ENCODE results near the gene ZFP82. TPM values are rescaled to one million over a fixed set of nuclear protein-coding genes. Genes with fewer than 3 reads are reported as not detected.

The ZFP82 gene
- total RNA-seq, 1 experiment from 2014 or later: not detected

GRCh38 chr19:36449059-36449670 is 30.7 kb upstream of the ZFP82 start:
- H3K4me1 ChIP-seq (ENCODE audit: control insufficient read depth in 1 of 2, insufficient read depth in 2 of 2, low read length in 2 of 2): no peaks in the 10 kb centered on the region
- intact Hi-C loops (cut with micrococcal nuclease): no loop called here
- no peaks in the 10 kb centered on the region for H3K27me3 ChIP-seq (ENCODE audit: insufficient read depth, low read length)
- no peak overlapping the region for H3K27ac ChIP-seq (ENCODE audit: low read depth, low read length)
- no TSS peak for BruUV-seq (replicated peaks)
- peaks cover 2 to 18% of the 10 kb centered on the region in 2 experiments; a peak in 2 of 4 replicates for H3K36me3 ChIP-seq (ENCODE audit: control insufficient read depth in 1 of 2, insufficient read depth in 2 of 2, low read length in 2 of 2)
- ChIA-PET RAD21 (ENCODE audit: low non-redundant PET in 1 of 2, low total read pairs in 2 of 2, uncharacterized antibody in 2 of 2, unreplicated experiment in 2 of 2) (no interaction called here), CTCF (no interaction called here), POLR2A (no interaction called here)
- H3K4me2 ChIP-seq (ENCODE audit: low read length): no peak overlapping the region
- no peak overlapping the region for H3K9ac ChIP-seq (ENCODE audit: low read length)
- H2AFZ ChIP-seq (ENCODE audit: low read depth, low read length, poor library complexity, severe bottlenecking): no peak overlapping the region
- H4K20me1 ChIP-seq (ENCODE audit: insufficient read depth): no peaks in the 10 kb centered on the region
- no peak overlapping the region for H3K4me3 ChIP-seq (replicated peaks in 1 of 2; ENCODE audit: low read depth in 1 of 2, low read length in 2 of 2)
- TF ChIP-seq ZFX (IDR thresholded peaks at IDR 0.05): no peak
- no peak for TF ChIP-seq YY1 (IDR thresholded peaks at IDR 0.05; ENCODE audit: extremely low read depth, insufficient replicate concordance, low read depth, low read length)
- no peak for TF ChIP-seq CBX3 (IDR thresholded peaks at IDR 0.05; ENCODE audit: low read depth)
- peak; percentile 91 for TF ChIP-seq ZNF274 (IDR thresholded peaks at IDR 0.05; ENCODE audit: low read depth, low read length)
- no peak for TF ChIP-seq SP1 (IDR thresholded peaks at IDR 0.05; ENCODE audit: low read depth)
- TF ChIP-seq ZBTB33 (IDR thresholded peaks at IDR 0.05; ENCODE audit: extremely low read depth, insufficient replicate concordance, low read length): no peak
- H3K9me3 ChIP-seq (ENCODE audit: control insufficient read depth in 1 of 2, insufficient read depth in 1 of 2, low read depth in 1 of 2, low read length in 2 of 2): peaks cover 23 to 39% of the 10 kb centered on the region in 2 experiments
- DNase-seq (ENCODE audit: low read depth, low spot score): no peak
- no peaks in the 10 kb centered on the region for H3K79me2 ChIP-seq (ENCODE audit: insufficient read depth, low read length)
- no peaks in the 10 kb centered on the region for H3K9me2 ChIP-seq (ENCODE audit: insufficient read depth)
- ATAC-seq: no peak

- ChIA-PET RAD21 (ENCODE audit: low non-redundant PET in 1 of 2, low total read pairs in 2 of 2, uncharacterized antibody in 2 of 2, unreplicated experiment in 2 of 2) (no interaction called here), POLR2A (no interaction called here), CTCF (no interaction called here)
- intact Hi-C loops (cut with micrococcal nuclease): no loop called here
- no peaks in the 10 kb centered on the region for H3K9me2 ChIP-seq (ENCODE audit: insufficient read depth)
- ATAC-seq (no peak), DNase-seq (ENCODE audit: low read depth, low spot score) (no peak)
- no TSS peak for BruUV-seq (replicated peaks)
- no peaks in the 10 kb centered on the region for H3K79me2 ChIP-seq (ENCODE audit: insufficient read depth, low read length)
- H4K20me1 ChIP-seq (ENCODE audit: insufficient read depth): no peaks in the 10 kb centered on the region
- peaks cover 6 to 7% of the 10 kb centered on the region in 2 experiments; a peak in 2 of 4 replicates for H3K9me3 ChIP-seq (ENCODE audit: control insufficient read depth in 1 of 2, insufficient read depth in 1 of 2, low read depth in 1 of 2, low read length in 2 of 2)
- H2AFZ ChIP-seq (ENCODE audit: low read depth, low read length, poor library complexity, severe bottlenecking): no peak overlapping the region
- no peaks in the 10 kb centered on the region for H3K36me3 ChIP-seq (ENCODE audit: control insufficient read depth in 1 of 2, insufficient read depth in 2 of 2, low read length in 2 of 2)
- no peak overlapping the region for H3K4me2 ChIP-seq (ENCODE audit: low read length)
- H3K4me3 ChIP-seq (replicated peaks in 1 of 2; ENCODE audit: low read depth in 1 of 2, low read length in 2 of 2): no peak overlapping the region
- no peak overlapping the region for H3K27ac ChIP-seq (ENCODE audit: low read depth, low read length)
- no peaks in the 10 kb centered on the region for H3K4me1 ChIP-seq (ENCODE audit: control insufficient read depth in 1 of 2, insufficient read depth in 2 of 2, low read length in 2 of 2)
- no peaks in the 10 kb centered on the region for H3K27me3 ChIP-seq (ENCODE audit: insufficient read depth, low read length)
- TF ChIP-seq EZH2 (IDR thresholded peaks at IDR 0.05) (no peak), JUND (IDR thresholded peaks at IDR 0.05) (no peak), ELF1 (IDR thresholded peaks at IDR 0.05; ENCODE audit: borderline replicate concordance, low read depth) (no peak), SP1 (IDR thresholded peaks at IDR 0.05; ENCODE audit: low read depth) (no peak), RAD21 (IDR thresholded peaks at IDR 0.05; ENCODE audit: low read depth) (no peak), TCF7L2 (IDR thresholded peaks at IDR 0.05; ENCODE audit: borderline replicate concordance, extremely low read depth, insufficient read depth, insufficient read length) (no peak)
- H3K9ac ChIP-seq (ENCODE audit: low read length): no peak overlapping the region
Observed at GRCh38 chr19:36441339-36441738, 22.9 kb upstream of the ZFP82 start.
